Stomach (tissue), 9 donors: ENCODE data around the gene ITIH3. TPM values are rescaled to one million over a fixed set of nuclear protein-coding genes. Genes with fewer than 3 reads are reported as not detected.

ENCODE experiments used
- DNase-seq, 2 donors: peaks; one replicate each; pipeline versions ENCODE4 v3.0.0 to v3.0.0-alpha.2; 2013 to 2019
- H3K27ac ChIP-seq, 5 donors: fragments of 200-600 bp in 4 of 5; sonication (generic) in 4 of 5; one replicate each; pipeline ENCODE4 v1.5.1; 2013 to 2019; ENCODE audit warnings: mild to moderate bottlenecking in 1 of 5, moderate library complexity in 1 of 5
- H3K27me3 ChIP-seq, 3 donors: fragments of 200-600 bp; sonication (generic); one replicate each; pipeline ENCODE4 v1.5.1; 2017 to 2019; ENCODE audit warnings: mixed run types in 1 of 3
- H3K36me3 ChIP-seq, 4 donors: fragments of 200-600 bp; sonication (generic); 1 replicate in 3 of 4; 2 replicates in 1 of 4; pipeline ENCODE4 v1.5.1; 2016 to 2019
- H3K4me1 ChIP-seq, 4 donors: fragments of 200-600 bp; sonication (generic); one replicate each; pipeline ENCODE4 v1.5.1; 2016 to 2019
- H3K4me3 ChIP-seq, 4 donors: fragments of 200-600 bp; sonication (generic) in 3 of 4; one replicate each; pipeline ENCODE4 v1.5.1; 2016 to 2019; ENCODE audit warnings: mild to moderate bottlenecking in 1 of 4
- H3K9me3 ChIP-seq, 4 donors: fragments of 200-600 bp; sonication (generic); one replicate each; pipeline ENCODE4 v1.5.1; 2016 to 2019
- EP300 ChIP-seq: sonication (generic); formaldehyde crosslinking; IDR thresholded peaks from one replicate; pipeline ENCODE4 v1.6.1; 2017; ENCODE audit warnings: antibody characterized with exemption
- POLR2A ChIP-seq, 4 donors: fragments of 450-650 bp; IDR thresholded peaks; one replicate each; pipeline ENCODE4 v1.6.1; 2016; ENCODE audit warnings: antibody characterized with exemption in 4 of 4, control low read depth in 2 of 4, mild to moderate bottlenecking in 1 of 4, moderate library complexity in 1 of 4
- POLR2AphosphoS5 ChIP-seq, 3 donors: sonication (generic); formaldehyde crosslinking; IDR thresholded peaks; one replicate each; pipeline ENCODE4 v1.6.1; 2016; ENCODE audit warnings: antibody characterized with exemption in 3 of 3
- WGBS, 5 donors: extraction: QIAGEN DNeasy Blood & Tissue Kit in 3 of 5; methylation state at CpG; one replicate each; pipeline versions ENCODE4 v1.1.5 to v1.1.7; 2013 to 2018; 5-methylcytosine and 5-hydroxymethylcytosine counted together
- intact Hi-C: fragments of 100-400 bp; cut with DNase I; formaldehyde crosslinking; loops from one replicate; pipeline ENCODE4 v1.15.1; 2023; ENCODE audit warnings: low total_unique reads
- polyA plus RNA-seq, 3 donors: library from polyadenylated mRNA; stranded (reverse); fragments of 200-250 nt; gene quantifications; one replicate each; pipeline ENCODE4 v1.2.3, GENCODE V29; 2013
- total RNA-seq, 5 donors: library from RNA; depleted of rRNA; stranded (reverse); fragments of >200 nt; gene quantifications; one replicate each; pipeline versions ENCODE4 v1.1.0 to v1.2.3, GENCODE V29; 2014 to 2016
- TF ChIP-seq, protein P1 (sequence below), 7 experiments: fragments of 450-650 bp in 4 of 7; fragments of 200-600 bp in 3 of 7; sonication (generic) in 3 of 7; IDR thresholded peaks; one replicate each; pipeline ENCODE4 v1.5.1; 2016 to 2019; ENCODE audit warnings: antibody characterized with exemption in 7 of 7, control low read depth in 2 of 7, mild to moderate bottlenecking in 1 of 7
- donor health status: healthy with polysubstance abuse.
- donor health status: Bipolar disorder and iron deficiency.
- donor health status: healthy.

The ITIH3 gene
- total and polyA plus RNA-seq, 8 donors, result 0.19 to 210 (median 6.4) TPM; not detected in 2

DNA sequence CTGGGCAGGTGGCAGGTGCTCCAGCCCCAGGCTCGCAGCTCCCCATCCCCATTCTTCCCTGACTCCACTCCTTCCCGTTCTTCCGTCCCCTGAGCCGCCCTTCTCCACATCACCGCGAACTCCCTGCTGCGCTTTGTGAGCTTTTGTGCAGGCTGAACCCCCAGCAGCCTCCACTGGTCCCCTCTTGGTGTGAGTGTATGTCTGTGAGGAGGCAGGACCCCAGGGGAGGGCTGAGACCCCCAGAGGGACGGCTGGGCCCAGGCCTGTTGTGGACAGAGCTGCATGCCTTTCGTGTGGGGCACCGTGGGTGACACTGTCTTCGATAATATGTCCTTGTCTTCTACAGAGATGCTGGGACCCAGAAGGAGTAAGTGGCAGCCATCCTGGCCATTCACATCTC is 7.3 kb upstream of the ITIH3 start:
- Histone ChIP-seq H3K4me1 (no peaks in the 10 kb centered on the region), H3K4me3 (no peak overlapping the region), H3K9me3 (no peaks in the 10 kb centered on the region), H3K27me3 (no peaks in the 10 kb centered on the region), H3K27ac (no peak overlapping the region), H3K36me3 (no peaks in the 10 kb centered on the region)
- intact Hi-C loops, result no loop called here
- WGBS, 5 donors, result 80 to 87% (median 84%) methylated on average over 11 of the region's 11 CpGs
- TF ChIP-seq, protein P1, sequence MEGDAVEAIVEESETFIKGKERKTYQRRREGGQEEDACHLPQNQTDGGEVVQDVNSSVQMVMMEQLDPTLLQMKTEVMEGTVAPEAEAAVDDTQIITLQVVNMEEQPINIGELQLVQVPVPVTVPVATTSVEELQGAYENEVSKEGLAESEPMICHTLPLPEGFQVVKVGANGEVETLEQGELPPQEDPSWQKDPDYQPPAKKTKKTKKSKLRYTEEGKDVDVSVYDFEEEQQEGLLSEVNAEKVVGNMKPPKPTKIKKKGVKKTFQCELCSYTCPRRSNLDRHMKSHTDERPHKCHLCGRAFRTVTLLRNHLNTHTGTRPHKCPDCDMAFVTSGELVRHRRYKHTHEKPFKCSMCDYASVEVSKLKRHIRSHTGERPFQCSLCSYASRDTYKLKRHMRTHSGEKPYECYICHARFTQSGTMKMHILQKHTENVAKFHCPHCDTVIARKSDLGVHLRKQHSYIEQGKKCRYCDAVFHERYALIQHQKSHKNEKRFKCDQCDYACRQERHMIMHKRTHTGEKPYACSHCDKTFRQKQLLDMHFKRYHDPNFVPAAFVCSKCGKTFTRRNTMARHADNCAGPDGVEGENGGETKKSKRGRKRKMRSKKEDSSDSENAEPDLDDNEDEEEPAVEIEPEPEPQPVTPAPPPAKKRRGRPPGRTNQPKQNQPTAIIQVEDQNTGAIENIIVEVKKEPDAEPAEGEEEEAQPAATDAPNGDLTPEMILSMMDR (IDR thresholded peaks at IDR 0.05), result no peak
- TF ChIP-seq POLR2AphosphoS5 (IDR thresholded peaks at IDR 0.05) (no peak), EP300 (no peak), POLR2A (IDR thresholded peaks at IDR 0.05) (no peak)
- DNase-seq, result no peak

DNA sequence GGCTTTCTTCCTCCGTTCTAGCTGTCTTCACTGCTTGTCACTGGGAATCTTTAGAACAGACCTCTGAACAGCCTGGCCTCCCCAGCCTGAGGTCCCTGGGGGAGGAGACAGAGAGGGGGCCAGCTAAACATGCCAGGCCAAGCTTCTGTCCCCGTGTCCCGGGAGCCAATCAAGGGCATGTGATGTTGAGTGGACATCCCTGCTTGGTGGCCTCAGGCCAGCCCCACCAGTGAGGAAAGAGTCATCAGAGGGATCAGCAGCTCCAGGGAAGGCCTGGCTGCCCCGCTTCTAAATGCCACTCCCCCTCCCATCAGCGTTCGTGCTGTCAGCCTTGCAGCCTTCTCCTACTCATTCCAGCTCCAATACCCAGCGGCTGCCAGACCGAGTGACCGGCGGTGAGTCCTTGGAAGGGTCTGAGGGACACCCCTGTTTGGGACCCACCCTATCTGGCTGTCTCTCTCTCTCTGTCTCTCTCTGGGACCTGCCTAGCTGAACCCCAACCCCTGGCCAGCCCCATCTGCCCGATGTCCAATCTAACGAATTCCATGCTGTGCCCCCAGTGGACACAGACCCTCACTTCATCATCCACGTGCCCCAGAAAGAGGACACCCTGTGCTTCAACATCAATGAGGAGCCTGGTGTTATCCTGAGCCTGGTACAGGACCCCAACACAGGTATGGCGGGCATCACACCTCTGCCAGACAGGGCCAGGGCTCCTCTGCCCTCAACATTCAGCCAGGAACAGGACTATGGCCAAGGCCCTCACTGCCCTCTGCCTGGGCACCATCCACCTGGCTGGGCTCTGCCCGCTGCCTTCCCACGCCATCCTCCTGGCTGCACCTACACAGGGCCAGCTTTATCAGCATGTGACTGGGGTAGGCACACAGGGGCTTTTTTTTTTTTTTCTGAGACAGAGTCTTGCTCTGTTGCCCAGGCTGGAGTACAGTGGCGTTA is 6.6 kb upstream of the ITIH3 start:
- WGBS, 5 donors, result 69 to 77% (median 73%) methylated on average over 12 to 17 of the region's 17 CpGs
- Histone ChIP-seq H3K36me3 (no peaks in the 10 kb centered on the region), H3K4me3 (no peak overlapping the region), H3K4me1 (no peaks in the 10 kb centered on the region), H3K27ac (no peak overlapping the region), H3K27me3 (no peaks in the 10 kb centered on the region), H3K9me3 (no peaks in the 10 kb centered on the region)
- intact Hi-C loops, result no loop called here
- no peak for DNase-seq
- TF ChIP-seq POLR2A (IDR thresholded peaks at IDR 0.05), result no peak
- TF ChIP-seq, protein P1 (IDR thresholded peaks at IDR 0.05), result no peak
- no peak for TF ChIP-seq EP300
- no peak for TF ChIP-seq POLR2AphosphoS5 (IDR thresholded peaks at IDR 0.05)

DNA sequence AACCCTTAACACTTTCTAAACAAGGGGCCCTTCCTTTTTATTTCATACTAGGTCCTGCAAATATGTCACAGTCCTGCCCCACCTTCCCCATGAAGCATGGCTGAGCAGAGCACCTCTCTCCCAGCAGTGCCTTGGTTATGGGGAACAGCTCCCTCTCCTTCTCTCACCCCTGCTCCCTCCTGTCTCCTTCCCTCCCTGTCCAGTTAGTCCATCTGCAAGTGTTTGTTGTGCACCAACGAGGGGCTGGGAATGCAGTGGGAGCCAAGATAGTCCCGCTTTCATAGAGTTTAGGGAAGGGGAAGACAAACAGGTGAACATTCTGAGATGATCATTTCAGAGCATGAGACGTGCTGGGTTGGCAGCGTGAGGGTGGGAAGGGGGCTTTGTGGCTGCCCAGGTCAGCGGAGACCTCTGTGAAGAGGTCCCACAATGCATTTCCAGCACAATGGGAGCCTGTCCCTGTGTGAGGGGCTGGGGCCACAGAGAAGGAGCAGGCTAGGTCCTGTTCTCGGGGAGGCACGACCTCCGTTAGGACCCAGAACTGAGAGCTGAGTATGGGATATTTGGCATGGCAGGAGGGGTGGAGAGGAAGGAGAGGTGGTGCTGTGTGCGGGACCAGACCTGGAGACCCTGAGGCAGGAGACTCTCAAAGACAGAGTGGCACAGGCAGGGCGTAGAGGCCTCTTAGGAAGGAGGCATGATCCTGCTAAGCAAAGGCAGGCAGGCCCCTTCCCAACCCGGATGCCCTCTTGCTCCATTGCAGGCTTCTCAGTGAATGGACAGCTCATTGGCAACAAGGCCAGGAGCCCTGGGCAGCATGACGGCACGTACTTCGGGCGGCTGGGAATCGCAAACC is 5.5 kb upstream of the ITIH3 start:
- Histone ChIP-seq H3K4me3 (no peak overlapping the region), H3K36me3 (no peaks in the 10 kb centered on the region), H3K27ac (no peak overlapping the region), H3K27me3 (no peaks in the 10 kb centered on the region), H3K4me1 (no peaks in the 10 kb centered on the region), H3K9me3 (no peaks in the 10 kb centered on the region)
- no peak for DNase-seq
- intact Hi-C loops, result no loop called here
- WGBS, 5 donors, result 82 to 85% (median 83%) methylated on average over 12 to 16 of the region's 16 CpGs
- TF ChIP-seq POLR2A (IDR thresholded peaks at IDR 0.05) (no peak), EP300 (no peak), POLR2AphosphoS5 (IDR thresholded peaks at IDR 0.05) (no peak)
- TF ChIP-seq, protein P1 (IDR thresholded peaks at IDR 0.05), result no peak

DNA sequence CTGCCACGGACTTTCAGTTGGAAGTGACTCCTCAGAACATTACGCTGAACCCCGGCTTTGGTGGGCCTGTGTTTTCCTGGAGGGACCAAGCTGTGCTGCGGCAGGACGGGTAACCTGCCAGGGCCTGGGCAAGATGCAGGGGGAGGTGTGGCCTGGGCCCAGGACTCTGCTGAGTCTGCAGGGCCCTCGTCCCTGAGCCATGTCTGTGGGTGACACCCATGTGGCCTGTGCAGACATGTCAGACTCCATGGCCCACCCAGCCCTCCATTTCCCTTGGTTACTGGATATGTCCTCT is 4.9 kb upstream of the ITIH3 start:
- Histone ChIP-seq H3K4me3 (no peak overlapping the region), H3K9me3 (no peaks in the 10 kb centered on the region), H3K4me1 (peaks cover 0 to 5% (median 0%) of the 10 kb centered on the region in 4 donors), H3K27me3 (no peaks in the 10 kb centered on the region), H3K27ac (no peak overlapping the region), H3K36me3 (no peaks in the 10 kb centered on the region)
- WGBS, 5 donors, result 78 to 95% (median 90%) methylated on average over 4 to 6 of the region's 6 CpGs
- intact Hi-C loops, result no loop called here
- no peak for TF ChIP-seq POLR2A (IDR thresholded peaks at IDR 0.05)
- TF ChIP-seq POLR2AphosphoS5 (IDR thresholded peaks at IDR 0.05), result no peak
- no peak for TF ChIP-seq EP300
- TF ChIP-seq, protein P1 (IDR thresholded peaks at IDR 0.05), result no peak
- no peak for DNase-seq
